ENCODE measurements around the gene TOP3A.

DNA sequence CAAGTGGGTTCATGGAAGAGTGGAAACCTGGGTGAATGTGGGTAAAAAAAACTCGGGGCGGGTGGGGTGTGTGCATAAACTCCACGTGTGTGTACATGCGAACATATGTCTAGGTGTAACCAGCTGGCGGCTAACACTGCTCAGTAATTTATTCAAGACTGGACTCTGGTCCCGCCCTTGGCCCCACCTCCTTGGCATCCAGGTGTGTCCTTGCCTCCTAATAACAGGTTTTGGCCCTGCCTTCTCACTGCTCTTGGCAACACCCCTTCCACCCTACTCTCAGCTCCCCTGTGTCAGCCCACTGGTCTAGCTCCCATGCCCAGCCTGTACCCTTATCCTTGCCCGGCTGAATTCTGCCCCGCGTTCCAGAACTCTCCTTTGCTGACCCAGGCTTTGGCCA lies 64.5 kb downstream of the TOP3A start:
- TF ChIP-seq, protein P1, sequence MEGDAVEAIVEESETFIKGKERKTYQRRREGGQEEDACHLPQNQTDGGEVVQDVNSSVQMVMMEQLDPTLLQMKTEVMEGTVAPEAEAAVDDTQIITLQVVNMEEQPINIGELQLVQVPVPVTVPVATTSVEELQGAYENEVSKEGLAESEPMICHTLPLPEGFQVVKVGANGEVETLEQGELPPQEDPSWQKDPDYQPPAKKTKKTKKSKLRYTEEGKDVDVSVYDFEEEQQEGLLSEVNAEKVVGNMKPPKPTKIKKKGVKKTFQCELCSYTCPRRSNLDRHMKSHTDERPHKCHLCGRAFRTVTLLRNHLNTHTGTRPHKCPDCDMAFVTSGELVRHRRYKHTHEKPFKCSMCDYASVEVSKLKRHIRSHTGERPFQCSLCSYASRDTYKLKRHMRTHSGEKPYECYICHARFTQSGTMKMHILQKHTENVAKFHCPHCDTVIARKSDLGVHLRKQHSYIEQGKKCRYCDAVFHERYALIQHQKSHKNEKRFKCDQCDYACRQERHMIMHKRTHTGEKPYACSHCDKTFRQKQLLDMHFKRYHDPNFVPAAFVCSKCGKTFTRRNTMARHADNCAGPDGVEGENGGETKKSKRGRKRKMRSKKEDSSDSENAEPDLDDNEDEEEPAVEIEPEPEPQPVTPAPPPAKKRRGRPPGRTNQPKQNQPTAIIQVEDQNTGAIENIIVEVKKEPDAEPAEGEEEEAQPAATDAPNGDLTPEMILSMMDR (IDR thresholded peaks at IDR 0.05): no peak
- TF ChIP-seq POLR2A (IDR thresholded peaks at IDR 0.05): no peak
